Activated CD8-positive, alpha-beta memory T cell treated with anti-CD3 and anti-CD28 coated beads for 1 hour (primary cell): ENCODE results near the gene GALNT7.
A peak's percentile ranks its signal among the peaks of the same experiment; 100 is the strongest.
"Not testable (repeated sequence)": the region's sequence is repeated elsewhere in the genome, so short reads cannot be mapped to it uniquely, and the experiment has no call there.

ENCODE experiments used
- DNase-seq, 2 donors: peaks; one replicate each; pipeline ENCODE4 v3.0.0-alpha.2; 2020; ENCODE audit warnings: low read depth in 1 of 2; ENCODE audit errors: extremely low read depth in 1 of 2

The GALNT7 gene

DNA sequence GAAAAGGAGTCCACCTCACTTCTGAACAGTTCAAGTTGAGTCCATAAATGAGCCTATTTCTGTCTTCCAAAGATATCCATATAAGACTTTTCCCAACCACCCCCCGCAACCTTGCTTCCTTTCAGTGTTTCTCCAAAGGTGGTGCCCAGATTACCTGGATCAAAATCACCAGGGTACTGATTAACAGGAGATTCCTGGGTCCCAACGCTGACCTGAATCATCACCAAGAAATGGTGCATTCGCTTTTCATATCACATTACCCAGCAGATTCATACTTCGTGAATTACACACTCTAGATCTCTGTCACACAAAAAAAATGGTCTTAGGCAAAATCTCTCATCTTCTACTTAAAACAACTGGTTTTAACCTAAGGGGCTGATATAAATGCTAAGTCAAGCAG is 2.1 kb upstream of the GALNT7 start:
- DNase-seq = no peak

- DNase-seq = peak in 1 of 2 donors; percentile 3
These were observed 734 bp upstream of the GALNT7 start for GRCh38 chr4:173167758-173168395.

- DNase-seq = no peak
These were observed 492 bp downstream of the GALNT7 start for GRCh38 chr4:173169178-173169427.

- DNase-seq = peak in 1 of 2 donors; percentile 34
These were observed 994 bp downstream of the GALNT7 start for GRCh38 chr4:173169428-173170181.

GRCh38 chr4:173170182-173170778 is 1.7 kb downstream of the GALNT7 start:
- DNase-seq = no peak

- DNase-seq = no peak
These were observed 2.5 kb downstream of the GALNT7 start for GRCh38 chr4:173171098-173171497.

DNA sequence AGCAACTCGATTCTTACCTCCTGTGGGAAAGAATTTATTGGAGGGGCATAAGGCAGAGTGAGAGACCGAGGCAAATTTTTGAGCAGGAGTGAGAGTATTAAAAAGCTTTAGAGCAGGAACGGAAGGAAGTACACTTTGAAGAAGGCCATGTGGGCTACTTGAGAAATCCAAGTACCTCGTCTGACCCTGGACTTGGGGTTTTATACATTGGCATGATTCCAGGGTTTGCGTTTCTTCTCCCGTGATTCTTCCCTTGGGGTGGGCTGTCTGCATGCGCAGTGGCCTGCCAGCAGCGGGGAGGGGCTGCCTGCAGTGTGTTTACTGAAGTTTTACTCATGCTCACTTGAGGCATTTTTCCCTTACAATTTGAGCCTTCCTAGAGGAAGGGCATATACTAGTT is 3.4 kb downstream of the GALNT7 start:
- DNase-seq = no peak

GRCh38 chr4:173174184-173174583 is 5.6 kb downstream of the GALNT7 start:
- DNase-seq = no peak

GRCh38 chr4:173174594-173175012 is 6.0 kb downstream of the GALNT7 start:
- DNase-seq = no peak

- no peak for DNase-seq
These were observed 7.4 kb downstream of the GALNT7 start for GRCh38 chr4:173176010-173176409.

GRCh38 chr4:173177232-173177631 is 8.6 kb downstream of the GALNT7 start:
- DNase-seq = no peak

GRCh38 chr4:173178144-173178543 is 9.5 kb downstream of the GALNT7 start:
- no peak for DNase-seq

- no peak for DNase-seq
These were observed 13.2 kb downstream of the GALNT7 start for GRCh38 chr4:173181848-173182247.

GRCh38 chr4:173182403-173182802 is 13.8 kb downstream of the GALNT7 start:
- DNase-seq = no peak

GRCh38 chr4:173183659-173184247 is 15.1 kb downstream of the GALNT7 start:
- not testable (repeated sequence) for DNase-seq

DNA sequence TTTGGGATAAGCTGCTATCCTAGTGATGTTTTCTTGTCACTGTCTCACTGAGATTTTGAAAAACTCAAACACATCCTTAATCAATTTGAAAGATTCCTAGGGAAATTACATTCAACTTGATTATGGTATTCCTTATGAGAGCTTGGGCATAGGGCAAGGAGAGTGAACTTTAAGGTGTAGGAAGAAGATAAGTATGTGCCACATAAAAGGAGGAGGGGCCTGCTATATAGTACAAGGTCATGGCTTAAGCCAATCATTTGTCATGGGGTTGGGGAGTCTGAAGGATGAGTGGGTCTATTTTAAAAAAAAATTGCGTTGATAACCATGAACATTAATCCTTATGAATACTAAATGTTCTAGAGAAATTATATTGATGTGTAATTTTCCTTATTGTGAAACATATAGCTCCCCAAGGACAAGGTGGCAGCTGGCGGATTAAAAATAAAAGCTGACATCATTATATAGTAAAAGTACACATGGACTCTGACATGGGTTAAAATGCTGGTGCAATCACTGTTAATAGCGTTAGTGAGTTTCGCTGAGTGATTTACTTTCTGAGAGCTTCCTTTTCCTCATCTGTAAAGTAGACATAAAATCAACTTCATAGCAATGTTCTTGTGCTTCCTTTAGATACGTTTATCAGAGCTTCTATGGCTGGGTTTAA is 17.4 kb downstream of the GALNT7 start:
- no peak for DNase-seq

DNA sequence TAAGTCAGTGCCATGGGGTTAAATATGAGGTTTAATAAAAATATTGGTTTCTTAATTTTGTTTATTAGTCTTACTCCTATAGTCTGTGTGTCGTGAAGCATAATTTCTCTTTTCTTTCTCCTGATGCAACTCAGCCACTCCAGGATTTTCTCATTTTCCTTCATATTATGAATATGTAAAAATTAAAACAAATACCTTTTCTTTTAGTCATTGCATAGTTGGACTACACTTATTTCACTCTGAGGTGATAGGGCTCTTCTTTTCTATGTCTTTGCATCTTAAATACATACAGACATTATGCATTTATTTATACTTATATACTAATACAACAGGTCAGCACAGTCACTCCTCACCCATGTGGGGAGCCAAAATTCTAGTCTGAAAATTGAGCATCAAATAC is 19.1 kb downstream of the GALNT7 start:
- no peak for DNase-seq

DNA sequence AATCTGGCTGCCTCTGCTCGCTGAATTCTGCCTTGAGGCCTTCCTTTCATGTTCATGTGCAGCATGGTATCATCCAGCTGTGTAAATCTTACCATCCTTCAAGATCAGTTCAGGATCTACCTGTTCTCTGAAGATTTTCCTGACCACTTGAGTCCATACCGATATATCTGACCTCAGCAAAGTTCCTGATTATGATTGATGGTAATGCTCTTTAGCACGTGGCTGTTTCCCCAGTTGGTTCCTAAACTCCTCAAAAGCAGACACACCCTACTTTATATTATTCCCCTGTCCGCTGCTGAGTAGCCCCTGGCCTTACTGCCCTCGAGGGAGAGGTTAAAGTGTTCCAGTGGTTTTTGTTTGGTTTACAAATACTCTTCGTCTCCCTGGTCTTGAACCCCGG is 20.0 kb downstream of the GALNT7 start:
- DNase-seq = no peak

DNA sequence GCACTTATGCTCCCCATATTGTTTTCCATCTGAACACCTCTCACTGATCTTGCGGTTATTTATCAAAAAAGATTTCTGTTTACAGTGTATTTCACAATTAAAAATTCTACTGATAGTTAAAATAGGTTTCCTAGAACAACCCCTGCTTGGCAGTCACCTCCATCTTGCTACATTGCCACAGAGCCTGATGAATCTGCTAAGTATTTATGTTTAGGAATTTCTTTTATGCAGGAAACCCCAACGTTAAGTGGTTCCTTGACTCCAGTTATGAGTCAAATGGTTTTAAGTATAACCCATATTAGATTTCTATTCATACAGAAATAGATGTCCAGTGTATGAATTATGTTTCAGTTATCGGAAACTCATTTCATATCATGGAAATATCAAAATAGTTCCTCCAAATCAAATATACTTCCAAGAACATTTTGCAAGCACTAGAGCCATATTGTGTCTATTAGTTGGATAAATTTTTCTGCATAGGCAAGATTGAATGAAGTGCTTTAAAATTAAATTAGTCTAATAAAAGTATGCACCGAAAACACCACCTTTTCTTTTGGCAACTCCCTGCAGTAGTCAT is 20.6 kb downstream of the GALNT7 start:
- no peak for DNase-seq

- DNase-seq = no peak
These were observed 23.0 kb downstream of the GALNT7 start for GRCh38 chr4:173191623-173192041.
